ENCODE measurements around the gene NELL1.

DNA sequence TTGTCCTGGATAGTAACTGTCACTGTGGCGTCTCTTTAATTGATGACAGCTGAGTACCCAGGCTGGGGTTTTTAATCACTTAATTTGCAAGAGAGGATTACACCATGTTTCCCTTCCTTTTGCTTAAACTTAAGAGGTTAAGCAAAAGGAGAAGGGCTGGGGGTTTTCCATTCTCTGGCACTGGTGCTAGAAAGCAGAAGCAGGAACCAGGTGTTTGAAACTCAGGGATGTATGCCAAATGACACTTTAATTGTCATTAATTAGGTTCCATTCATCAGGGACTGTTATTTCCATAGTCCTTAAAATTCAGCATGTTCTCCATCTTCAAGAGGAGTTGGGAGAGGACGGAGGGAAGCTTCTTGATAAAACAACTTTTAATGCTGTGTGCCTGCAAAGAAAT, 746.2 kb downstream of the NELL1 start:
- no peak for TF ChIP-seq SUZ12 (IDR thresholded peaks at IDR 0.05)
- TF ChIP-seq, protein P1, sequence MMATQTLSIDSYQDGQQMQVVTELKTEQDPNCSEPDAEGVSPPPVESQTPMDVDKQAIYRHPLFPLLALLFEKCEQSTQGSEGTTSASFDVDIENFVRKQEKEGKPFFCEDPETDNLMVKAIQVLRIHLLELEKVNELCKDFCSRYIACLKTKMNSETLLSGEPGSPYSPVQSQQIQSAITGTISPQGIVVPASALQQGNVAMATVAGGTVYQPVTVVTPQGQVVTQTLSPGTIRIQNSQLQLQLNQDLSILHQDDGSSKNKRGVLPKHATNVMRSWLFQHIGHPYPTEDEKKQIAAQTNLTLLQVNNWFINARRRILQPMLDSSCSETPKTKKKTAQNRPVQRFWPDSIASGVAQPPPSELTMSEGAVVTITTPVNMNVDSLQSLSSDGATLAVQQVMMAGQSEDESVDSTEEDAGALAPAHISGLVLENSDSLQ (IDR thresholded peaks at IDR 0.05): no peak
- no peak for TF ChIP-seq TARDBP (IDR thresholded peaks at IDR 0.05)
- no peak for TF ChIP-seq SP1 (IDR thresholded peaks at IDR 0.05)
- no peak for TF ChIP-seq FOXM1 (IDR thresholded peaks at IDR 0.05; ENCODE audit: borderline replicate concordance)
- TF ChIP-seq ARNT (IDR thresholded peaks at IDR 0.05): no peak
- no peak for TF ChIP-seq FOXA1 (IDR thresholded peaks at IDR 0.05)
- TF ChIP-seq ELF4 (IDR thresholded peaks at IDR 0.05): no peak
- no peak for TF ChIP-seq LEF1 (IDR thresholded peaks at IDR 0.05; ENCODE audit: borderline replicate concordance)

All from HEK293T (cell line).